ENCODE data around the gene AP2A1. TPM values are rescaled to one million over a fixed set of nuclear protein-coding genes. Genes with fewer than 3 reads are reported as not detected.

AP2A1 gene
- total RNA-seq, 1 donor from 2014 or later, result 65.5 TPM

DNA sequence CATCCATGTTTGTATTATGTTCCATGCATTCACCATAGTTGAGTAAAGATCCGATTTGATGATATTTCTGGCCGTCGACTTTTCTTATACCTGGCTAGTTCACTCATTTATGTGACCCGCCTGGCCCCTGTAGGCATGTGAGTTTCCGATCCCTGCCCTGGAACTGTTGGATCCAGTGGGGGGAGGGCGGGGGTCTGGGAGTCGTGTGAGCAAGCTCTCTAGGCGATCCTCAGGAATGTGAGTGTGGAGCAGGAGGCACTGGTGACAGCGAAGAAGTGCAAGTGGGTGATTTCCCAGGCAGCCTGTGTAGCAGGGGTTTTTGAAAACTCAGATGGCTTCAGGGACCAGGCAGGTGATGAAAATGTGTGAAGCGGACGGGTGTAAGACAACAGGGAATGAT lies 73.5 kb downstream of the AP2A1 start:
- intact Hi-C loops (cut with micrococcal nuclease), result no loop called here
- H3K36me3 ChIP-seq, result peaks cover 45% of the 10 kb centered on the region
- TF ChIP-seq, protein P1, sequence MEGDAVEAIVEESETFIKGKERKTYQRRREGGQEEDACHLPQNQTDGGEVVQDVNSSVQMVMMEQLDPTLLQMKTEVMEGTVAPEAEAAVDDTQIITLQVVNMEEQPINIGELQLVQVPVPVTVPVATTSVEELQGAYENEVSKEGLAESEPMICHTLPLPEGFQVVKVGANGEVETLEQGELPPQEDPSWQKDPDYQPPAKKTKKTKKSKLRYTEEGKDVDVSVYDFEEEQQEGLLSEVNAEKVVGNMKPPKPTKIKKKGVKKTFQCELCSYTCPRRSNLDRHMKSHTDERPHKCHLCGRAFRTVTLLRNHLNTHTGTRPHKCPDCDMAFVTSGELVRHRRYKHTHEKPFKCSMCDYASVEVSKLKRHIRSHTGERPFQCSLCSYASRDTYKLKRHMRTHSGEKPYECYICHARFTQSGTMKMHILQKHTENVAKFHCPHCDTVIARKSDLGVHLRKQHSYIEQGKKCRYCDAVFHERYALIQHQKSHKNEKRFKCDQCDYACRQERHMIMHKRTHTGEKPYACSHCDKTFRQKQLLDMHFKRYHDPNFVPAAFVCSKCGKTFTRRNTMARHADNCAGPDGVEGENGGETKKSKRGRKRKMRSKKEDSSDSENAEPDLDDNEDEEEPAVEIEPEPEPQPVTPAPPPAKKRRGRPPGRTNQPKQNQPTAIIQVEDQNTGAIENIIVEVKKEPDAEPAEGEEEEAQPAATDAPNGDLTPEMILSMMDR (IDR thresholded peaks at IDR 0.05; ENCODE audit: borderline replicate concordance), result no peak

DNA sequence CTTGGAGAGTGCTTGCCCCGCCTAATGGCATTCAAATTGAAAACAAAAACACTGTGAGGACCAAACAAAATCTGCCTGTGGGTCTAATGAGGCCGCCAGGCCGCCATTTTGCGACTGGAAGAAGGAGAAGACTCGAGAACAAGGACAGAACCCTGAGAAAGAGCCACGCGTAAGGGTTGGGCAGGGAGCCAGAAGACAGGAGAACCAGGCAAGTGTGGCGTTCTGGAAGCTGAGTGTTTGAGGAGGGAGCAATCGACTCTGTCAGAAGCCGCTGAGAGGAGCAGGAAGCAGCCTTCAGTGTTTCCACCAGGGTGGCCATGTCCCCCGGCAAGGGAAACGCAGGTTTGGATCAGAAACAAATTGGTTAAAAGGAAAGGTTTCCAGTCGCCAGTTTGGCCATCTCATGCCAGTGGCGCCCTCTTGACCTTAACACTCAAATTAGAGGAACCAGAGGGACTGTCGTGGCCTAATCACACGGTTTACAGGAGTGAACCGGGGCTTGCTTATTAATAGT lies 74.0 kb downstream of the AP2A1 start:
- H3K4me3 ChIP-seq, result no peak overlapping the region
- H3K36me3 ChIP-seq, result peaks cover 40% of the 10 kb centered on the region

More for the DNA sequence above, 73.5 kb downstream of the AP2A1 start:
- Histone ChIP-seq H3K27me3 (ENCODE audit: low read depth) (no peaks in the 10 kb centered on the region), H3K27ac (replicated peaks) (no peak overlapping the region), H3K9me3 (replicated peaks) (no peaks in the 10 kb centered on the region), H3K4me1 (peaks cover 6% of the 10 kb centered on the region), H3K4me3 (no peak overlapping the region)
- DNase-seq, result no peak

DNA sequence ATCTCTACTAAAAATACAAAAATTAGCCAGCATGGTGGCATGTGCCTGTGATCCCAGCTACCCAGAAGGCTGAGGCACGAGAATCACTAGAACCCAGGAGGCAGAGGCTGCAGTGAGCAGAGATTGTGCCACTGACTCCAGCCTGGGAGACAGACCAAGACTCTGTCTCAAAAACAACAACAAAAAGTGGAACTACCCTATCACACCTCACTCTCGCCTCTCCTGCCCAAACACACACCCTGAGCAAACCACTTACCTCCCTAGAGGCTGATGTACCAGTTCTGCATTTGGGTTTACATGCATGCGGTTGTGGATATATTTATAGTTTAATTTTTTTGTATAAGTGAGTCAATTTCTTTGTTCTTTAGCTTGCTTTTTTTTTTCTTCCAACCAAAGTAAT lies 76.5 kb downstream of the AP2A1 start:
- Histone ChIP-seq H3K4me3 (no peak overlapping the region), H3K27me3 (ENCODE audit: low read depth) (no peaks in the 10 kb centered on the region), H3K9me3 (replicated peaks) (no peaks in the 10 kb centered on the region), H3K4me1 (peaks cover 6% of the 10 kb centered on the region), H3K27ac (replicated peaks) (no peak overlapping the region), H3K36me3 (peaks cover 17% of the 10 kb centered on the region)
- intact Hi-C loops (cut with micrococcal nuclease), result no loop called here
- TF ChIP-seq, protein P1 (IDR thresholded peaks at IDR 0.05; ENCODE audit: borderline replicate concordance), result no peak
- DNase-seq, result no peak

More for the DNA sequence above, 74.0 kb downstream of the AP2A1 start:
- Histone ChIP-seq H3K27ac (replicated peaks) (no peak overlapping the region), H3K4me1 (peaks cover 6% of the 10 kb centered on the region), H3K9me3 (replicated peaks) (no peaks in the 10 kb centered on the region), H3K27me3 (ENCODE audit: low read depth) (no peaks in the 10 kb centered on the region)
- no peak for DNase-seq
- TF ChIP-seq, protein P1 (IDR thresholded peaks at IDR 0.05; ENCODE audit: borderline replicate concordance), result no peak
- intact Hi-C loops (cut with micrococcal nuclease), result no loop called here

DNA sequence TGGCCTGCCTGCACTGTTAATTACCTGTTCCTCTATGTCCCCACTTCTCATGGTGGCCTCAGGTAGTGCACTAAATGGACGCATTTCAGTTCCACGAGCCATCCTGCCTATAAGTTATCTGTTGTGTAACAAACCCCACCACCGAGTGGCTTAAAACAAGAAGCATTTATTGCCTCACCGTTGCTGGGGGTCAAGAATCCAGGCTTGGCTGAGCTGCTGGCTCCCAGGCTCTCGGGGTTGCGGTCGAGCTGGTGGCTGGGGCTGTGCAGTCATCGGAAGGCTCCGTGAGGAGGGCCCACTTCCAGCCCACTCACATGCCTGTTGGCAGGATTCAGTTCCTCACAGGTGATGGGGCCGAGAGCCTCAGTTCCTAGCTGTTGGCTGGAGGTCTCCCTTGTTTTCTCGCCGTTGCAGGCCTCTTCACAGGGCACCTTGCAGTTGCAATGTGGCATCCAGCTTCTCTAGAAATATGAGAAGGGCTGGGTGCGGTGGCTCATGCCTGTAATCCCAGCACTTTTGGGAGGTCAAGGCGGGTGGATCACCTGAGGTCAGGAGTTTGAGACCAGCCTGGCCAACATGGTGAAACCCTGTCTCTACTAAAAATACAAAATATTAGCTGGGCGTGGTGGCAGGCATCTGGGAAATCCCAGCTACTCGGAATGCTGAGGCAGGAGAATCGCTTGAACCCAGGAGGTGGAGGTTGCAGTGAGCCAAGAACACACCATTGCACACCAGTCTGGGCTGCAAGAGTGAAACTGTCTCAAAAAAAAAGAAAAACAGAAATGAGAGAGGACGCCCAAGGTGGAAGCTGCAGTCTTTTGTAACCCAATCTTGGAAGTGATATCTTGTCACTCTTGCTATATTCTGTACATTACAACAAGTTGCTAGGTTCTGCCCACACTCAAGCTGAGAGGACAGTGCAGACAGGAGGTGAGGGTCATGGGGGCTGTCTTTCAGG lies 77.6 kb downstream of the AP2A1 start:
- no peak for DNase-seq
- Histone ChIP-seq H3K4me3 (no peak overlapping the region), H3K9me3 (replicated peaks) (peaks cover 5% of the 10 kb centered on the region), H3K36me3 (peaks cover 5% of the 10 kb centered on the region), H3K27ac (replicated peaks) (no peak overlapping the region), H3K4me1 (peaks cover 1% of the 10 kb centered on the region), H3K27me3 (ENCODE audit: low read depth) (no peaks in the 10 kb centered on the region)
- intact Hi-C loops (cut with micrococcal nuclease), result no loop called here
- TF ChIP-seq, protein P1 (IDR thresholded peaks at IDR 0.05; ENCODE audit: borderline replicate concordance), result no peak

DNA sequence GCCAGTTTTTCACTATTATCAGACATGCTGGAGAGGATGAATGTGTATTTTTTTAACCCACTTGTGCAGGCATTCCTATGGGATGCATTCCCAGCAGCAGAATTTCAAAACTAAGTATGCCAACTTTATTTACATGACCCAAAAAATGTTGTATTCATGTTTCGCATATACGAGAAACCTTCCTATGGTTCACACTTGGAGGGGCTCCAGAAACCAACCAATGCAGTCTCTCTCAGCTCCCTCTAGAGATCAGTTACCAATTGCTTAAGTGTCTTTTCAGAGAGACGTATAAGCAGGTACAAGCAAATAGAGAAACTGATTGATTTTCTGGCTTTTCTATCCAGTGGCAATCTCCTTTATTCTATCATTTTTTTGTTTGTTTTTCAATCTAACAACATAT lies 78.6 kb downstream of the AP2A1 start:
- Histone ChIP-seq H3K9me3 (replicated peaks) (peaks cover 5% of the 10 kb centered on the region), H3K36me3 (no peaks in the 10 kb centered on the region), H3K27me3 (ENCODE audit: low read depth) (no peaks in the 10 kb centered on the region), H3K27ac (replicated peaks) (no peak overlapping the region), H3K4me1 (peaks cover 9% of the 10 kb centered on the region), H3K4me3 (no peak overlapping the region)
- intact Hi-C loops (cut with micrococcal nuclease), result no loop called here
- TF ChIP-seq, protein P1 (IDR thresholded peaks at IDR 0.05; ENCODE audit: borderline replicate concordance), result no peak
- no peak for DNase-seq

All from left ventricle myocardium inferior (tissue), 1 donor.